Measurements from ENCODE around the gene PLPP4.

DNA sequence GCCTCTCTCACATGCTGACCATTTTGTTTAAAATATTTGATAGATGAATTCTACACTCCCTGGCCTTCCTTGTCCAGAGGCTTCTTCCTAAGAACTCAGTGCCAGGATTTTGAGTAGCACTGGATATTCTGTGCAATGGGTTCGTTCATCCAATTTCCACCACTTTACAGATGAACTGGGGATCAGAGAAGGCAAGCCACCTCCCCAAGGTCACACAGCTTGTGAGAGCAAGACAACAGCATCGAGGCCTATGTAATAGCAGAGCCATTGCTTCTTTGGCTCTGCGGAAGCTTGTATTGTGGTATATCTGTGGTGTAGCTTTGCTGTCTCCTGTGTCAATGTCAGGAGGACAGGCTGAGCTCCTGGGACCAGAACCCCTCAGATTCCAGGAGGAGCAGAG, 140.9 kb downstream of the PLPP4 start:
- TF ChIP-seq TOX (CRISPR knock-in tag; IDR thresholded peaks at IDR 0.05; ENCODE audit: borderline replicate concordance) (no peak), ZFP30 (CRISPR knock-in tag; IDR thresholded peaks at IDR 0.05) (no peak), CSRNP3 (CRISPR knock-in tag; IDR thresholded peaks at IDR 0.05) (no peak), RARB (CRISPR knock-in tag; IDR thresholded peaks at IDR 0.05) (no peak), SNAI2 (CRISPR knock-in tag; IDR thresholded peaks at IDR 0.05) (no peak), TCF4 (CRISPR knock-in tag; IDR thresholded peaks at IDR 0.05; ENCODE audit: borderline replicate concordance) (no peak), ESRRG (CRISPR knock-in tag; IDR thresholded peaks at IDR 0.05) (no peak), ZNF70 (CRISPR knock-in tag; IDR thresholded peaks at IDR 0.05) (no peak)
- TF ChIP-seq, protein P1, sequence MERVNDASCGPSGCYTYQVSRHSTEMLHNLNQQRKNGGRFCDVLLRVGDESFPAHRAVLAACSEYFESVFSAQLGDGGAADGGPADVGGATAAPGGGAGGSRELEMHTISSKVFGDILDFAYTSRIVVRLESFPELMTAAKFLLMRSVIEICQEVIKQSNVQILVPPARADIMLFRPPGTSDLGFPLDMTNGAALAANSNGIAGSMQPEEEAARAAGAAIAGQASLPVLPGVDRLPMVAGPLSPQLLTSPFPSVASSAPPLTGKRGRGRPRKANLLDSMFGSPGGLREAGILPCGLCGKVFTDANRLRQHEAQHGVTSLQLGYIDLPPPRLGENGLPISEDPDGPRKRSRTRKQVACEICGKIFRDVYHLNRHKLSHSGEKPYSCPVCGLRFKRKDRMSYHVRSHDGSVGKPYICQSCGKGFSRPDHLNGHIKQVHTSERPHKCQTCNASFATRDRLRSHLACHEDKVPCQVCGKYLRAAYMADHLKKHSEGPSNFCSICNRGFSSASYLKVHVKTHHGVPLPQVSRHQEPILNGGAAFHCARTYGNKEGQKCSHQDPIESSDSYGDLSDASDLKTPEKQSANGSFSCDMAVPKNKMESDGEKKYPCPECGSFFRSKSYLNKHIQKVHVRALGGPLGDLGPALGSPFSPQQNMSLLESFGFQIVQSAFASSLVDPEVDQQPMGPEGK (CRISPR knock-in tag; IDR thresholded peaks at IDR 0.05; ENCODE audit: borderline replicate concordance): no peak
- TF ChIP-seq, protein P2, sequence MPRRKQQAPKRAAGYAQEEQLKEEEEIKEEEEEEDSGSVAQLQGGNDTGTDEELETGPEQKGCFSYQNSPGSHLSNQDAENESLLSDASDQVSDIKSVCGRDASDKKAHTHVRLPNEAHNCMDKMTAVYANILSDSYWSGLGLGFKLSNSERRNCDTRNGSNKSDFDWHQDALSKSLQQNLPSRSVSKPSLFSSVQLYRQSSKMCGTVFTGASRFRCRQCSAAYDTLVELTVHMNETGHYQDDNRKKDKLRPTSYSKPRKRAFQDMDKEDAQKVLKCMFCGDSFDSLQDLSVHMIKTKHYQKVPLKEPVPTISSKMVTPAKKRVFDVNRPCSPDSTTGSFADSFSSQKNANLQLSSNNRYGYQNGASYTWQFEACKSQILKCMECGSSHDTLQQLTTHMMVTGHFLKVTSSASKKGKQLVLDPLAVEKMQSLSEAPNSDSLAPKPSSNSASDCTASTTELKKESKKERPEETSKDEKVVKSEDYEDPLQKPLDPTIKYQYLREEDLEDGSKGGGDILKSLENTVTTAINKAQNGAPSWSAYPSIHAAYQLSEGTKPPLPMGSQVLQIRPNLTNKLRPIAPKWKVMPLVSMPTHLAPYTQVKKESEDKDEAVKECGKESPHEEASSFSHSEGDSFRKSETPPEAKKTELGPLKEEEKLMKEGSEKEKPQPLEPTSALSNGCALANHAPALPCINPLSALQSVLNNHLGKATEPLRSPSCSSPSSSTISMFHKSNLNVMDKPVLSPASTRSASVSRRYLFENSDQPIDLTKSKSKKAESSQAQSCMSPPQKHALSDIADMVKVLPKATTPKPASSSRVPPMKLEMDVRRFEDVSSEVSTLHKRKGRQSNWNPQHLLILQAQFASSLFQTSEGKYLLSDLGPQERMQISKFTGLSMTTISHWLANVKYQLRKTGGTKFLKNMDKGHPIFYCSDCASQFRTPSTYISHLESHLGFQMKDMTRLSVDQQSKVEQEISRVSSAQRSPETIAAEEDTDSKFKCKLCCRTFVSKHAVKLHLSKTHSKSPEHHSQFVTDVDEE (CRISPR knock-in tag; IDR thresholded peaks at IDR 0.05): no peak

Data from SK-N-SH treated with all-trans-retinoic acid at 6 μM for 48 hours (cell line).